ENCODE measurements around the gene PERM1. TPM values are rescaled to one million over a fixed set of nuclear protein-coding genes. Genes with fewer than 3 reads are reported as not detected.

The PERM1 gene
- total and polyA plus RNA-seq, 2 of the 8 experiments (the other 6 are each of a cell fraction or from before 2014, with no cell fraction given), result not detected

- TF ChIP-seq SAP30 (IDR thresholded peaks at IDR 0.05; ENCODE audit: insufficient read depth, insufficient replicate concordance, low read length), result no peak
- no peak for TF ChIP-seq TAF1 (IDR thresholded peaks at IDR 0.05; ENCODE audit: low read depth, low read length)
- no peak for TF ChIP-seq FOSL1 (IDR thresholded peaks at IDR 0.05; ENCODE audit: insufficient read depth, low read depth, low read length)
- TF ChIP-seq CTCF (IDR thresholded peaks at IDR 0.05; ENCODE audit: control extremely low read depth in 1 of 3, insufficient read depth in 1 of 3, low read depth in 1 of 3, low read length in 3 of 3), result no peak
- no peak for TF ChIP-seq USF2 (IDR thresholded peaks at IDR 0.05; ENCODE audit: low read length)
- no peak for TF ChIP-seq SP1 (IDR thresholded peaks at IDR 0.05; ENCODE audit: low read depth, low read length)
- TF ChIP-seq HDAC2 (IDR thresholded peaks at IDR 0.05; ENCODE audit: borderline replicate concordance in 1 of 2, low read depth in 2 of 2, low read length in 2 of 2), result no peak
- no peak for TF ChIP-seq BACH1 (IDR thresholded peaks at IDR 0.05; ENCODE audit: low read length)
- no peak for TF ChIP-seq TEAD4 (IDR thresholded peaks at IDR 0.05; ENCODE audit: low read depth, low read length)
- TF ChIP-seq SP4 (IDR thresholded peaks at IDR 0.05; ENCODE audit: low read length), result no peak
- no peak for TF ChIP-seq HDAC6 (IDR thresholded peaks at IDR 0.05; ENCODE audit: low read depth, low read length)
- TF ChIP-seq EP300 (IDR thresholded peaks at IDR 0.05; ENCODE audit: borderline replicate concordance in 1 of 2, low read depth in 2 of 2, low read length in 2 of 2), result no peak
- TF ChIP-seq SIN3A (conservative IDR thresholded peaks at IDR 0.05 in 1 of 2, IDR thresholded peaks at IDR 0.05 in 1 of 2; ENCODE audit: low read depth in 1 of 2, low read length in 2 of 2), result no peak
- no peak for TF ChIP-seq CEBPB (IDR thresholded peaks at IDR 0.05; ENCODE audit: low read depth, low read length)
- TF ChIP-seq JUN (IDR thresholded peaks at IDR 0.05; ENCODE audit: low read depth, low read length), result no peak
- TF ChIP-seq BRCA1 (IDR thresholded peaks at IDR 0.05; ENCODE audit: low read depth, low read length), result no peak
- no peak for TF ChIP-seq RBBP5 (IDR thresholded peaks at IDR 0.05; ENCODE audit: borderline replicate concordance, low read depth, low read length)
- no peak for TF ChIP-seq CHD2 (IDR thresholded peaks at IDR 0.05; ENCODE audit: low read length)
- no peak for TF ChIP-seq RXRA (IDR thresholded peaks at IDR 0.05; ENCODE audit: insufficient read depth, low read depth, low read length)
- no peak for TF ChIP-seq JUND (IDR thresholded peaks at IDR 0.05; ENCODE audit: low read length)
- no peak for TF ChIP-seq CREB1 (IDR thresholded peaks at IDR 0.05)
- peak; percentile 52 for TF ChIP-seq ASH2L (IDR thresholded peaks at IDR 0.05; ENCODE audit: low read length)
Observed at GRCh38 chr1:1001057-1001783, 19.3 kb upstream of the PERM1 start (continued).
